ENCODE measurements around the gene GNG2.

Gene GNG2

GRCh38 chr14:51862176-51862796 is 1.9 kb downstream of the GNG2 start:
- Histone ChIP-seq H2BK5ac (ENCODE audit: low read depth, low read length, poor library complexity) (no peak overlapping the region), H4K91ac (ENCODE audit: low read depth, low read length) (no peak overlapping the region), H3K4me3 (ENCODE audit: low read depth, low read length) (no peak overlapping the region), H2AK5ac (ENCODE audit: low read length) (no peak overlapping the region), H2BK120ac (ENCODE audit: insufficient read depth, low read length, poor library complexity) (no peak overlapping the region), H2AFZ (ENCODE audit: insufficient read depth, low read length, poor library complexity) (no peak overlapping the region), H3K79me2 (ENCODE audit: control insufficient read depth, insufficient read depth, low read length, poor library complexity) (no peaks in the 10 kb centered on the region), H4K8ac (ENCODE audit: low read depth, low read length) (no peak overlapping the region), H2BK12ac (ENCODE audit: low read length) (no peak overlapping the region), H3K79me1 (ENCODE audit: low read length) (no peaks in the 10 kb centered on the region), H3K27ac (ENCODE audit: low read depth, low read length) (no peak overlapping the region), H3K4ac (ENCODE audit: low read depth, low read length) (no peak overlapping the region), H3K4me2 (ENCODE audit: low read length) (no peak overlapping the region), H4K12ac (ENCODE audit: low read depth, low read length) (no peak overlapping the region), H3K36me3 (ENCODE audit: control insufficient read depth in 1 of 2, insufficient read depth in 2 of 2, low read length in 2 of 2) (no peaks in the 10 kb centered on the region), H3K18ac (ENCODE audit: low read length) (no peak overlapping the region), H3K14ac (ENCODE audit: low read length) (no peak overlapping the region), H3K4me1 (ENCODE audit: control insufficient read depth in 1 of 2, insufficient read depth in 2 of 2, low read length in 2 of 2) (no peaks in the 10 kb centered on the region), H3K27me3 (ENCODE audit: insufficient read depth, low read length) (peaks cover 2% of the 10 kb centered on the region), H3K9ac (ENCODE audit: low read length) (no peak overlapping the region), H3K9me3 (ENCODE audit: insufficient read depth, low read depth, low read length) (peaks cover 2% of the 10 kb centered on the region), H3K23ac (ENCODE audit: low read length) (no peak overlapping the region)
- DNase-seq, result no peak
- no CpG with 5 or more reads among the region's 5 CpGs for WGBS (ENCODE audit: extremely low coverage, insufficient coverage, insufficient read length)

- H3K27me3 ChIP-seq (ENCODE audit: insufficient read depth, low read length), result peaks cover 2% of the 10 kb centered on the region
- WGBS (ENCODE audit: extremely low coverage, insufficient coverage, insufficient read length), result no CpG with 5 or more reads among the region's 1 CpG
Measured at GRCh38 chr14:51862860-51863259, 2.4 kb downstream of the GNG2 start.

GRCh38 chr14:51865953-51866747 is 5.7 kb downstream of the GNG2 start:
- no peak overlapping the region for H3K27ac ChIP-seq (ENCODE audit: low read depth, low read length)
- no peak overlapping the region for H3K18ac ChIP-seq (ENCODE audit: low read length)
- no peak overlapping the region for H3K23ac ChIP-seq (ENCODE audit: low read length)
- no peaks in the 10 kb centered on the region for H3K9me3 ChIP-seq (ENCODE audit: insufficient read depth, low read depth, low read length)
- WGBS (ENCODE audit: extremely low coverage, insufficient coverage, insufficient read length), result no CpG with 5 or more reads among the region's 5 CpGs
- H3K14ac ChIP-seq (ENCODE audit: low read length), result no peak overlapping the region
- H3K79me1 ChIP-seq (ENCODE audit: low read length), result no peaks in the 10 kb centered on the region
- H3K79me2 ChIP-seq (ENCODE audit: control insufficient read depth, insufficient read depth, low read length, poor library complexity), result no peaks in the 10 kb centered on the region
- H3K4me3 ChIP-seq (ENCODE audit: low read depth, low read length), result no peak overlapping the region
- no peak overlapping the region for H2BK12ac ChIP-seq (ENCODE audit: low read length)
- no peak overlapping the region for H3K4ac ChIP-seq (ENCODE audit: low read depth, low read length)
- no peak overlapping the region for H2BK120ac ChIP-seq (ENCODE audit: insufficient read depth, low read length, poor library complexity)
- no peak overlapping the region for H2AFZ ChIP-seq (ENCODE audit: insufficient read depth, low read length, poor library complexity)
- H3K36me3 ChIP-seq (ENCODE audit: control insufficient read depth in 1 of 2, insufficient read depth in 2 of 2, low read length in 2 of 2), result no peaks in the 10 kb centered on the region
- no peak overlapping the region for H3K9ac ChIP-seq (ENCODE audit: low read length)
- H4K8ac ChIP-seq (ENCODE audit: low read depth, low read length), result no peak overlapping the region
- peaks cover 2% of the 10 kb centered on the region for H3K27me3 ChIP-seq (ENCODE audit: insufficient read depth, low read length)
- no peak overlapping the region for H4K12ac ChIP-seq (ENCODE audit: low read depth, low read length)
- H3K4me2 ChIP-seq (ENCODE audit: low read length), result no peak overlapping the region
- H2AK5ac ChIP-seq (ENCODE audit: low read length), result no peak overlapping the region
- no peak overlapping the region for H2BK5ac ChIP-seq (ENCODE audit: low read depth, low read length, poor library complexity)
- H4K91ac ChIP-seq (ENCODE audit: low read depth, low read length), result no peak overlapping the region
- no peaks in the 10 kb centered on the region for H3K4me1 ChIP-seq (ENCODE audit: control insufficient read depth in 1 of 2, insufficient read depth in 2 of 2, low read length in 2 of 2)
- no peak for DNase-seq

More at GRCh38 chr14:51862860-51863259, 2.4 kb downstream of the GNG2 start:
- Histone ChIP-seq H3K4me1 (ENCODE audit: control insufficient read depth in 1 of 2, insufficient read depth in 2 of 2, low read length in 2 of 2) (no peaks in the 10 kb centered on the region), H4K91ac (ENCODE audit: low read depth, low read length) (no peak overlapping the region), H4K12ac (ENCODE audit: low read depth, low read length) (no peak overlapping the region), H3K4me3 (ENCODE audit: low read depth, low read length) (no peak overlapping the region), H3K18ac (ENCODE audit: low read length) (no peak overlapping the region), H2BK120ac (ENCODE audit: insufficient read depth, low read length, poor library complexity) (no peak overlapping the region), H3K9ac (ENCODE audit: low read length) (no peak overlapping the region), H4K8ac (ENCODE audit: low read depth, low read length) (no peak overlapping the region), H2BK5ac (ENCODE audit: low read depth, low read length, poor library complexity) (no peak overlapping the region), H3K36me3 (ENCODE audit: control insufficient read depth in 1 of 2, insufficient read depth in 2 of 2, low read length in 2 of 2) (no peaks in the 10 kb centered on the region), H2AK5ac (ENCODE audit: low read length) (no peak overlapping the region), H3K4ac (ENCODE audit: low read depth, low read length) (no peak overlapping the region), H3K23ac (ENCODE audit: low read length) (no peak overlapping the region), H3K79me2 (ENCODE audit: control insufficient read depth, insufficient read depth, low read length, poor library complexity) (no peaks in the 10 kb centered on the region), H2BK12ac (ENCODE audit: low read length) (no peak overlapping the region), H3K27ac (ENCODE audit: low read depth, low read length) (no peak overlapping the region), H2AFZ (ENCODE audit: insufficient read depth, low read length, poor library complexity) (no peak overlapping the region), H3K9me3 (ENCODE audit: insufficient read depth, low read depth, low read length) (peaks cover 2% of the 10 kb centered on the region), H3K79me1 (ENCODE audit: low read length) (no peaks in the 10 kb centered on the region), H3K14ac (ENCODE audit: low read length) (no peak overlapping the region), H3K4me2 (ENCODE audit: low read length) (no peak overlapping the region)
- no peak for DNase-seq

- Histone ChIP-seq H4K8ac (ENCODE audit: low read depth, low read length) (no peak overlapping the region), H3K9ac (ENCODE audit: low read length) (no peak overlapping the region), H2AK5ac (ENCODE audit: low read length) (no peak overlapping the region), H2BK12ac (ENCODE audit: low read length) (no peak overlapping the region), H3K9me3 (ENCODE audit: insufficient read depth, low read depth, low read length) (no peaks in the 10 kb centered on the region), H3K14ac (ENCODE audit: low read length) (no peak overlapping the region), H3K23ac (ENCODE audit: low read length) (no peak overlapping the region), H3K4me3 (ENCODE audit: low read depth, low read length) (no peak overlapping the region), H3K4me1 (ENCODE audit: control insufficient read depth in 1 of 2, insufficient read depth in 2 of 2, low read length in 2 of 2) (no peaks in the 10 kb centered on the region), H3K27ac (ENCODE audit: low read depth, low read length) (no peak overlapping the region), H4K12ac (ENCODE audit: low read depth, low read length) (no peak overlapping the region), H3K79me2 (ENCODE audit: control insufficient read depth, insufficient read depth, low read length, poor library complexity) (no peaks in the 10 kb centered on the region), H2BK5ac (ENCODE audit: low read depth, low read length, poor library complexity) (no peak overlapping the region), H2BK120ac (ENCODE audit: insufficient read depth, low read length, poor library complexity) (no peak overlapping the region), H3K36me3 (ENCODE audit: control insufficient read depth in 1 of 2, insufficient read depth in 2 of 2, low read length in 2 of 2) (no peaks in the 10 kb centered on the region), H3K27me3 (ENCODE audit: insufficient read depth, low read length) (no peaks in the 10 kb centered on the region), H3K4me2 (ENCODE audit: low read length) (no peak overlapping the region), H4K91ac (ENCODE audit: low read depth, low read length) (no peak overlapping the region), H3K79me1 (ENCODE audit: low read length) (no peaks in the 10 kb centered on the region), H2AFZ (ENCODE audit: insufficient read depth, low read length, poor library complexity) (no peak overlapping the region), H3K18ac (ENCODE audit: low read length) (no peak overlapping the region), H3K4ac (ENCODE audit: low read depth, low read length) (no peak overlapping the region)
- DNase-seq, result no peak
- no CpG with 5 or more reads among the region's 2 CpGs for WGBS (ENCODE audit: extremely low coverage, insufficient coverage, insufficient read length)
Measured at GRCh38 chr14:51867741-51868140, 7.3 kb downstream of the GNG2 start.

Measured in trophoblast cell (in vitro differentiated cells and primary cell).